ENCODE data around the gene LSM5. TPM values are rescaled to one million over a fixed set of nuclear protein-coding genes. Genes with fewer than 3 reads are reported as not detected.
"Not testable (repeated sequence)": the region's sequence is repeated elsewhere in the genome, so short reads cannot be mapped to it uniquely, and the experiment has no call there.

Gene LSM5
- total RNA-seq, 2 experiments from 2014 or later: 124 to 132 TPM

- CTCF ChIA-PET: interaction anchor here (1.5 kb wide), 1 partner anchor 21 kb away, joined by 3 read pairs; no protein-coding TSS in a partner anchor
These were observed 21.6 kb upstream of the LSM5 start for GRCh38 chr7:32511791-32512190.

DNA sequence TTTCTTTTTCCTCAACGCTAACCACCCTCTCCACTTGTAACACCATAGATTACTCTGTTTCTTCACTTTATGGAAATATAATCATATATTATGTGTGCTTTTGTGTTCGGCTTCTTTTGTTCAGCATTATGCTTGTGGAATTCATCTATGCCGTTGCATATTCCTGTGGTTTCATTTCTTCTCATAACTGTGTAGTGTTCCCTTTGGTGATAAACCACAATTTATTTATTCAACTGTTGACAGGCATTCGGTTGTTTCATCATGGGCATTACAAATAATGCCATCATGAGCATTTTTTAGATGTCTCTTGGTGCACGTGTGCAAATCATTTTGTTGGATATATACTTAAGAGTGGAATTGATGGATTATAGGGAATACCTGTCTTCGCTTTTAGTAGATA, 17.2 kb upstream of the LSM5 start:
- CTCF ChIA-PET: no interaction called here

More at GRCh38 chr7:32511791-32512190, 21.6 kb upstream of the LSM5 start:
- POLR2A ChIA-PET: interaction anchor here (0.6 kb wide), 1 partner anchor 14 kb away, joined by 3 read pairs; no protein-coding TSS in a partner anchor

GRCh38 chr7:32506266-32507054, 16.3 kb upstream of the LSM5 start:
- ChIA-PET CTCF (no interaction called here), POLR2A (interaction anchor here (0.5 to 1.7 kb wide), 2 partner anchors 11 to 27 kb away, joined by 7 to 8 read pairs; partner anchors contain the start of gene AVL9)

More for the DNA sequence above, 17.2 kb upstream of the LSM5 start:
- POLR2A ChIA-PET: no interaction called here

GRCh38 chr7:32502728-32503127, 12.5 kb upstream of the LSM5 start:
- POLR2A ChIA-PET: interaction anchor here (0.6 kb wide), 1 partner anchor 13 kb away, joined by 3 read pairs; no protein-coding TSS in a partner anchor
- CTCF ChIA-PET: interaction anchor here (0.6 kb wide), 1 partner anchor 30 kb away, joined by 3 read pairs; no protein-coding TSS in a partner anchor

GRCh38 chr7:32501522-32501921, 11.3 kb upstream of the LSM5 start:
- POLR2A ChIA-PET: no interaction called here
- CTCF ChIA-PET: no interaction called here

DNA sequence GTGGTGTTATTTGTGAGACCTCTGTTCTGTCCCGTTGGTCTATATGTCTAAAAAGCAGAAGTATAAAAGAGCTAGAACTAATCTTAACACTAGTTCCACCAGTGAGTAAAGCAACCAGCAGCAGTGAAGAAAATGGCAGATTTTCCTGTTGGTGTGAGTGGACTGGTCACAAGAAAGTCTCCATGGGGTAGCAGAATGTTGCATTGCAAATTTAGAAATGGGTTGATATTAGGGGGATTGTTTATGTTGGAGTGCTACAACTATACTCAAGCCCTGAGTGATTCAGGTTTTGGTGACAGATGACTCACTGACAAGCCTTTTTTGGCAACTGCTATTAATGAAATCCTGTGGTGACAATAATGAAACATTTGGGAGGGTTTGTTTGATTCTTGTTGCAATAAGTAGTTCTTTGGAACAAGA, 10.8 kb upstream of the LSM5 start:
- POLR2A ChIA-PET: no interaction called here
- CTCF ChIA-PET: no interaction called here

- CTCF ChIA-PET, POLR2A ChIA-PET: not testable (repeated sequence)
These were observed 10.0 kb upstream of the LSM5 start for GRCh38 chr7:32500216-32500615.

GRCh38 chr7:32499755-32500154, 9.6 kb upstream of the LSM5 start:
- POLR2A ChIA-PET, CTCF ChIA-PET: not testable (repeated sequence)

GRCh38 chr7:32496052-32496813, 6.1 kb upstream of the LSM5 start:
- ChIA-PET POLR2A (interaction anchor here (0.6 to 1.5 kb wide), 7 partner anchors 8 to 634 kb away, joined by 3 to 9 read pairs (median 3); partner anchors contain the start of gene NT5C3A), CTCF (no interaction called here)

- CTCF ChIA-PET: no interaction called here
- POLR2A ChIA-PET: interaction anchor here (0.6 to 1.5 kb wide), 6 partner anchors 10 to 634 kb away, joined by 3 to 9 read pairs (median 4); partner anchors contain the start of gene NT5C3A
These were observed 5.3 kb upstream of the LSM5 start, which contains the start of gene AVL9 for GRCh38 chr7:32495298-32496051. Gene AVL9 (plus strand): TSS chr7:32495489. CDS start chr7:32495710, 221 bp downstream.

DNA sequence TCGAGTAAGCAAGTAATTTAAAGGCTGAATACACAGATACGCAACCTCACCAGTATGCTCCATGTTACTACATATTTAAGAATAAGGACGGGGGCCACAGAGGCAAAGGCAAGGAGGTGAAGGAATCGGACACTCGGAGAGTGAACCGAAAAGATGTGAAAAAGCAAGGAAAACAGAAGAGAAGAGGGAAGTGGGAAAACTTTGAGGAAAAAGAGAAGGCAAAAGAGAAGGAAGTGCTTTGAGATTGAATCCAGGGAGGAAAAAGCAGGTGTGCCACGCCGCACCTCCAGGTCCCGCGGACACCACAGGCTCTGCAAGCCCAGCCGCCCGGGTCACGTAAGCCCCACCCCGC, 4.7 kb upstream of the LSM5 start:
- ChIA-PET CTCF (no interaction called here), POLR2A (interaction anchor here (1.4 to 1.5 kb wide), 2 partner anchors 11 to 567 kb away, joined by 8 to 9 read pairs; partner anchors contain the start of gene NT5C3A)

DNA sequence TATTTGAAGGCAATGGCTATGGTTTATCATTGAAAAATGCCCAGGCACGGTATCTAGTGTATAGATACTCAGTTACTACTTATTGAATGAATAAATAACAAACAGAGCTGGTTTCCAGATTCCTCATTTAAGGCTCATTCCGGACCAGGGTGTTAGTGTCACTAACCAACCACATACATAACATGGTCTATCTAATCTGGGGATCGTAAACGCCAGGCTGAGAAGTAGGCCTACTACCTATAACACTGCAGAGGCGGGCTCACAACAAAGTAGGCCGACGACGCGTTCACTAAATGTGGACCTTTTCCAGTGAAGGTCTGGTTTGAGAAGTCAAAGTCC, 423 bp downstream of the LSM5 start:
- POLR2A ChIA-PET: no interaction called here
- CTCF ChIA-PET: no interaction called here

DNA sequence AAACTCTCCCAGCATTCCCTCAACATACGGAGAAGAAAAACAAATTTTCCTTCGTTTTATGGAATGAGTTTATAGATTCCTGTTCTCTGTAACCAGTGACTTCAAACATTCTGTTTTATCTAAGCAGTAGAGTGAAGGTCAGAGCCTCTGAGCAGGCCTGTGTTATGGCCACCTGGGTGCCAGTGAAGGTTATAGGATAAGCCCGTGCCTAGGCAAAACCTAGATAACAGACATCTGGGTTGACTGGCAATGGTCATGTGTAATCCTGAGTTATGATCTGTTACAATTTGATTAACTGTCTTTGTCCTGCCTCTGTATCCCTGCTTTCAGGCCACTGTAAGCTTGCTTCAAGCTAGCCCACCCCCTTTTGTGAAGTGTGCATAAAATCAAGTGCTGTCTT, 8.3 kb downstream of the LSM5 start:
- CTCF ChIA-PET: no interaction called here
- POLR2A ChIA-PET: no interaction called here

- POLR2A ChIA-PET: no interaction called here
- CTCF ChIA-PET: no interaction called here
These were observed 9.0 kb downstream of the LSM5 start for GRCh38 chr7:32481176-32481575.

GRCh38 chr7:32479574-32480200, 10.5 kb downstream of the LSM5 start:
- CTCF ChIA-PET: interaction anchor here (0.6 to 1.5 kb wide), 4 partner anchors 66 to 1409 kb away, joined by 3 to 6 read pairs (median 3); no protein-coding TSS in a partner anchor
- POLR2A ChIA-PET: interaction anchor here (0.7 kb wide), 1 partner anchor 26 kb away, joined by 7 read pairs; no protein-coding TSS in a partner anchor

GRCh38 chr7:32477649-32477980, 12.6 kb downstream of the LSM5 start:
- ChIA-PET POLR2A (no interaction called here), CTCF (no interaction called here)

- CTCF ChIA-PET: no interaction called here
These were observed 13.1 kb downstream of the LSM5 start for GRCh38 chr7:32476816-32477648.

DNA sequence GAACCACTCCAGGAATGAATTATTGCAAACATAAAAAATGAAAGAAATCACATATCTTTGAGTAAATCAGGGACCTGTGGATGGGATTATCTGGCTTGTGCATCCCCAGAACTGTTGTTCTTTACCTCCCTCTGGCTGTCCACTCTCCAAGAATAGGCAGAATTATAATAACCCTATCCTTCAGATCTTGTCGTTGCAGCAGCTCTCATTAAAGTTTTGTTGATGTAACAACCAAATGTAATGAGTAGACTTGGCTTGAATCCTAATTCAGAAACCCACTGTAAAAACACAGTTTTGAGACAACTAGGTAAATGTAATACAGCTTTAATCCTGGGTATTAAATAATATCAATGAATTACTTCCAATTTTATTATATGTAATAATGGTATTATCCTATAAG, 16.2 kb downstream of the LSM5 start:
- POLR2A ChIA-PET: no interaction called here
- CTCF ChIA-PET: no interaction called here

More at GRCh38 chr7:32476816-32477648, 13.1 kb downstream of the LSM5 start:
- POLR2A ChIA-PET: no interaction called here

- POLR2A ChIA-PET: no interaction called here
- CTCF ChIA-PET: no interaction called here
These were observed 18.2 kb downstream of the LSM5 start for GRCh38 chr7:32472015-32472414.

Data from activated CD8-positive, alpha-beta memory T cell treated with anti-CD3 and anti-CD28 coated beads for 36 hours (primary cell).